Stimulated activated CD8-positive, alpha-beta memory T cell treated with anti-CD3 and anti-CD28 coated beads, Interleukin-15, amount 100 ng/mL, for 24 hours (primary cell): Measurements from ENCODE around the gene ZNF417.
"Not testable (repeated sequence)": the region's sequence is repeated elsewhere in the genome, so short reads cannot be mapped to it uniquely, and the experiment has no call there.

Experiments used
- DNase-seq: peaks from one replicate; pipeline ENCODE4 v3.0.0-alpha.2; 2020; ENCODE audit warnings: low read depth

ZNF417 gene

DNA sequence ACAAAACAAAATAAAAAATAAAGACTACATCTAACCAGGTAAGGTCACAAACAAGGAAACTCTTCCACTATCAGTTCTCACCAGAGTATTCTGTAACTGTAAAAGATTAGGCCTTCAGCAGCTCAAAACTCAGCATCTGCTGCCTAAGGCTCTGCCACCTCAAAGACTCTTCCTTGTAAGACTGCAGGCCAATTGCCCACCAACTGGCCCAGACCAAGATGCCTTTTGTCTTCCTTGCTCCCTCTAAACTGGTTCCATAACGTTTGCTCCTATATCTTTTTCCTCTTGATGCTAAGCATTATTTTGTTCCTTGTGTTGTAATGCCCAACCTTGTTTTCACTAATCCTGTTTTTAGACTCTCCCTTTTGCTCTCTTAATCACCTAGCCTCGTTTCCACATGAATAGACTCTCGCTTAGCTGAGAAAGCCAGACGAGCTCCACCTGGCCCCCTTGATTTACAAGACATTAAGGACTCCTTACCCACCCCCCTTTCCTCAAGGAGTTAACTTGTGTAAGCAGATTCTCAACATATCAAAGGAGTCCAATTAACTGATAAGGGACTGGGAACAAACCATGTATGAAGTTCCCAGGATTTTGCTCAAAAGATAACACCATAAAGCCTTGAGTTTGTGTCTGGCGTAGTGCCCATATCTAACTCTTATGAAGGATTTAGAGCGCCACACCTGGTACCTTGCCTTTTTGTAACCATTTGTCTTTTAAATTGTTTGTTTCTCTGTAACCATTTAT lies 29.0 kb downstream of the ZNF417 start:
- no peak for DNase-seq

DNA sequence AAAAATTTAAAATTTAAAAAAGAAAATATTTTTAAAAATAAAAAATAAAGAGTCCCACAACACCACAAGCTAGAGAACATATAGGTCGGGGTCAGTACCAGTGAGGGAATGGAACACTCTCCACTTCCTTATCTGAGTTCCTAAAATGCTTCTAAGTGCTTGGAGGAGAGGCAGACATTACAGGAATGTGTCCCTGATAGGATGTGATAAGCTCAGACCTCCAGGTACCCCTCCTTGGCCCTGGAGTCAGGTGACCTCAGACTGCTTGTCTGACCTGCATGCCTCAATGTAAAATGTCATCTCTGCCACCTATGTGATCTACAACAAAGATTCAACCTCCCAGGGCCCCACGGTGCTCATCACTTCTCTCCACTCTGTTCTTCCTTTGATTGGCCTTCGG lies 30.3 kb downstream of the ZNF417 start:
- DNase-seq: no peak

DNA sequence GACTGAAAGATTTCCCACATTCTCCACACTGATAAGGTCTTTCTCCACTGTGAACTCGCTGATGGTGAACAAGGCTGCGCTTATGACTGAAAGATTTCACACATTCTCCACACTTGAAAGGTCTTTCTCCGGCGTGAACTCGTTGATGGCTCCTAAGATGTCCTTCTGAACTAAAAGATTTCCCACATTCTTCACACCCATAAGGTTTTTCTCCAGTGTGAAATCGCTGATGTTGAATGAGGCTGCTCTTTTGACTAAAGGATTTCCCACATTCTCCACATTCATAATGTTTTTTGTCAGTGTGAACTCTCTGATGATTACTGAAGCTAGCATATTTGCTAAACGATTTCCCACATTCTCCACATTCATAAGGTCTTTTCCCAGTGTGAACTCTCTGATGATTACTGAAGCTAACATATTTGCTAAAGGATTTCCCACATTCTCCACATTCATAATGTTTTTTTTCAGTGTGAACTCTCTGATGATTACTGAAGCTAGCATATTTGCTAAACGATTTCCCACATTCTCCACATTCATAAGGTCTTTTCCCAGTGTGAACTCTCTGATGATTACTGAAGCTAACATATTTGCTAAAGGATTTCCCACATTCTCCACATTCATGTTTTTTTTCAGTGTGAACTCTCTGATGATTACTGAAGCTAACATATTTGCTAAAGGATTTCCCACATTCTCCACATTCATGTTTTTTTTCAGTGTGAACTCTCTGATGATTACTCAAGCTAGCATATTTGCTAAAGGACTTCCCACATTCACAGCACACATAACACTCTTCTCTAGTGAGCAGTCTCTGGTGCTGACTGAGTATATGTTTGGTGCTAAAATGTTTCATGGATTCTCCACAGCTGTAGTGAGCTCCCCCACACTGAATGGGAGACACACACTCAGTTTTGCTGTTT lies 42.3 kb downstream of the ZNF417 start:
- DNase-seq: not testable (repeated sequence)

DNA sequence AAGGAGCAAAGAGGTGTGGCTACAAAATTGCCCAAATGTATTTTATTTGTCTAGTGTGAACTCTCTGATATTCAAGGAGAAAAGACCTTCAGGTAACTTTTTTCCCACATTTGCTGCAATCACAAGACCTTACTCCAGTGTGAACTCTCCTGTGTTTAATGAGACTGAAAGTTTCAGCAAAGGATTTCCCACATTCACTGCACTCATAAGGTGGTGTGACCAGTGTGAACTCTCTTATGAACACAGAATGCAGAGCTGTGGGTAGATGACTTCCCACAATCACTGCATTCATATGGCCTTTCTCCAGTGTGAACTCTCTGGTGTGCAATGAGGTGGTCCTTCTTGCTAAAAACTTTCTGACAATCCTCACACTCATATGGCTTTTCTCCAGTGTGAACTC lies 43.9 kb downstream of the ZNF417 start:
- no peak for DNase-seq

DNA sequence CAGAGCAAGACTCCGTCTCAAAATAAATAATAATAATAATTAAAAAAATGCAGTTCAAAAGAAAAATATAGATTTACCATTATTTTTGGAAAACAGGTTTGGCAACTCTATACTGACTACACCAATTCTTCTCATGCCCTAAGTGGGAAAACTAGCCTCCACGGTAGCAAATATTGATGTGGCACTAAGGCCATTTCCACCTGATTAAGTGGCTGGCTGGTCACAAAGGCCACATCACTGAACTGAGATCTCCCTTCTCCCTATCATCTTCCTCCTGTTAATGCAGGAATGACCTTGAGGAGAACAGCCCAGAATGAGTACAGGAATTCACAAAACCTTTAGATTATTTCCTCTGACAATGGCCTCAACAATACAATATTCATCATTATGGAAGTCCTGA lies 46.2 kb downstream of the ZNF417 start:
- DNase-seq: no peak

DNA sequence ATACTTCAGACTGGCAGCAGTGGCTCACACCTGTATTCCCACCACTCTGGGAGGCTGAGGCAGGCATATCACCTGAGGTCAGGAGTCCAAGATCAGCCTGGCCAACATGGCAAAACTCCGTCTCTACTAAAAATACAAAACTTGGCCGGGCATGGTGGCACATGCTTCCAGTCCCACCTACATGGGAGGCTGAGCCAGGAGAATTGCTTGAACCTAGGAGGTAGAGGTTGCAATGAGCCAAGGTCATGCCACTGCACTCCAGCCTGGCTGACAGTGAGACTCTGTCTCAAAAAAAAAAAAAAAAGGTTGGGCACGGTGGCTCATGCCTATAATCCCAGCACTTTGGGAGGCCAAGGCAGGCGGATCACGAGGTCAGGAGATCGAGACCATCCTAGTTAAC lies 46.7 kb downstream of the ZNF417 start:
- not testable (repeated sequence) for DNase-seq

DNA sequence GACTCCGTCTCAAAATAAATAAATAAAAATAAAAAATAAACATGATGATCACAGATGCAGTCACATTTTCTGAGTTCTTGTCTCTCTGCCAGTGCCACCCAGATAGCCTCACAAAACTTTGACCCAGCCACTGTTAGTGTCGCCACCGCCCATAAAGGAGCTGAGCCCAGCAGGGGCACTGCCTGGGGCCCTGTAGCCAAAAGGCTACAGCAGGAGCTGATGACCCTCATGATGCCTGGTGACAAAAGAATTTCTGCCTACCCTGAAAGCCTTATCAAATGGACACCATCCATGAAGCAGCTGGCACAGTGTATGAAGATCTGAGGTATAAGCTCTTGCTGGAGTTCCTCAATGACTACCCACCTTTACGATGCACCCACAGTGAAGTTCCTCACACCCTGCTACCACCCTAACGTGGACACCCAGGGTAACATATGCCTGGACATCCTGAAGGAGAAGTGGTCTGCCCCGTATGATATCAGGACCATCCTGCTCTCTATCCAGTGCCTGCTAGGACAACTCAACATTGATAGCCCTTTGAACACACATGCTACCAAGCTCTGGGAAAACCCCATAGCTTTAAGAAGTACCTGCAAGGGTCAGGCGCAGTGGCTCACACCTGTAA lies 48.4 kb downstream of the ZNF417 start:
- no peak for DNase-seq
